Activated CD4-positive, CD25-positive, alpha-beta regulatory T cell treated with anti-CD3 and anti-CD28 coated beads, Interleukin-2, amount 50 U/mL, for 16 hours (primary cell): ENCODE measurements around the gene SIMC1.

ENCODE experiments used
- DNase-seq: peaks from one replicate; pipeline ENCODE4 v3.0.0-alpha.2; 2020; ENCODE audit warnings: low read depth, low spot score

SIMC1 gene

DNA sequence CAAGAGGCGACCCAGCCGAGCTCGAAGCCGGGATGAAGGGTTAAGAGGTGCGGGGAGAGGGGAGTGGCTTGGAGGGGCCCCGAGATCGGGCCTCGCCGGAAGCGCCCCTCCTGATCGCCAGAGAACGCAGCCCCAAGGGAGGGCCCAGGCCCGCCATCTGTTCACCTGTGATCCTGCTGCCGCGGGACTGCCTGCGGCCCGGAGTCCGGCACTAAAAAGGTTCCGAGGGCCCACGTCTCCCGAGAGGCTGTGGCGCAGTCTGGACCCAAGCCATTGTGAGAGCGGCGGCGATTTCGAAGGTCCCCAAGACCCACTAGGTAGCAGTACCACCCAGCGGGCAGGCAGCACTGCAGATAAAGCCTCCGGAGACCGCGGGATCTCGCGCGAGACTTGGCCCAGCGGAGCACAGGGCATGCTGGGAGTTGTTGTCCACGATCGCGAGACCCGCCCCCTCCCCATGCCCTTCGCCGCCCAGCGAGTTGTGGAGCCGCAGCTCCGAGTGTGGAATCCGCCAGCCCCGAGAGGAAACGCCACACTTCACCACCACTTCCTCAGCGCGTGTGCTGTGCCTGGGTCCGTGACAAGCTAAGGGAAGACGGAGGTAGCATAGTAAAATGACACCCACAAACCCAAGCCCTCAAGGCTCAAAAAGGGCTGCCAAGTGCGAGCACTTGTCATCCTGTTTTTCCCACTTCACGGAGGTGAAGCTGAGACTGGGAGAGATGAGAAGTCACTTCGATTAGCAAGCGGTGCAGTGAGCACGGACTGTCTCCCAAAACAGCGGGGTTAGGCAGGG is 123.4 kb downstream of the SIMC1 start, which contains the start of gene KIAA1191:
TSS of gene KIAA1191 (minus strand) at position 328 of the 796 bp plus-strand sequence. CDS start 2,256 bp downstream, outside the sequence.
- peak; percentile 87 for DNase-seq

DNA sequence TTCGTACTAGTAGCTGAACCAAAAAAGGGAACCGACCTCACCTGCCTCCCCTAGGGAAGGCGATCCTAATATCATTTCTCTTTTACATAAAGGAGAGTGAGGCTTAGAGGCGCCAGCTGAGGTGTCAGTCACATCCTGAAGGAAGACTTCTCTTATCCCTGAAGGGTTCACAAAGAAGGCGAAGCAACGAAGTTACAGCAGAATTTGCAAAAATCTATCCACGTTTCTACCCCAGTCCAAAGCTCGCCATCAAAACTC is 123.9 kb downstream of the SIMC1 start:
- DNase-seq: no peak

DNA sequence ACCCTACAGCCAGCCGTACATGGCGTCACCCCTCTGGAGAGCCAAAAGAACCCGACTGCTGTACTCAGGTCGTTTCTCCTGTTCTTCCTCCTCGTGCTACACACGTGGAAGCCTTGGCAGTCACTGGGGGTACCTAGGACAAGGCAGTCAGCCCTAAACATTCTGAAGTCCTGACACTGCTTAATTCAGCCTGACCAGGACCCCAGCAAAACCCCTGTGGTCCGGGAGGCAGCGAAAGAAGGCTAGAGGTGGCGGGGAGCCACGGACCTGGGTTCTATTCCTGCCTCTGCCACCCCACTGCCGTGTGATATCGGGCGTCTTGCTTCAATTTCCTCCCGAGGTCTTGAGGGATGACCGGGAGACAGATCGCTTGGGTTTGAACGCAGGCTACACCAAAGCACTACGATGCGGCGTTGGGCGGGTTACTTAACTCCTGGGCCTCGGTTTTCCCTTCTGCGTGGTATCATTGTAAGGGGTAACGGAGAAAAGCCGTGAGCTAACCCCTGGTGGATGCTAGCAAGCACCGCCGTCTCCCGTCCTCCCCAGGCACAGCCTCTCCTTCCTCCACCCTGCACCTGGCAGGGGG is 126.6 kb downstream of the SIMC1 start:
- no peak for DNase-seq

DNA sequence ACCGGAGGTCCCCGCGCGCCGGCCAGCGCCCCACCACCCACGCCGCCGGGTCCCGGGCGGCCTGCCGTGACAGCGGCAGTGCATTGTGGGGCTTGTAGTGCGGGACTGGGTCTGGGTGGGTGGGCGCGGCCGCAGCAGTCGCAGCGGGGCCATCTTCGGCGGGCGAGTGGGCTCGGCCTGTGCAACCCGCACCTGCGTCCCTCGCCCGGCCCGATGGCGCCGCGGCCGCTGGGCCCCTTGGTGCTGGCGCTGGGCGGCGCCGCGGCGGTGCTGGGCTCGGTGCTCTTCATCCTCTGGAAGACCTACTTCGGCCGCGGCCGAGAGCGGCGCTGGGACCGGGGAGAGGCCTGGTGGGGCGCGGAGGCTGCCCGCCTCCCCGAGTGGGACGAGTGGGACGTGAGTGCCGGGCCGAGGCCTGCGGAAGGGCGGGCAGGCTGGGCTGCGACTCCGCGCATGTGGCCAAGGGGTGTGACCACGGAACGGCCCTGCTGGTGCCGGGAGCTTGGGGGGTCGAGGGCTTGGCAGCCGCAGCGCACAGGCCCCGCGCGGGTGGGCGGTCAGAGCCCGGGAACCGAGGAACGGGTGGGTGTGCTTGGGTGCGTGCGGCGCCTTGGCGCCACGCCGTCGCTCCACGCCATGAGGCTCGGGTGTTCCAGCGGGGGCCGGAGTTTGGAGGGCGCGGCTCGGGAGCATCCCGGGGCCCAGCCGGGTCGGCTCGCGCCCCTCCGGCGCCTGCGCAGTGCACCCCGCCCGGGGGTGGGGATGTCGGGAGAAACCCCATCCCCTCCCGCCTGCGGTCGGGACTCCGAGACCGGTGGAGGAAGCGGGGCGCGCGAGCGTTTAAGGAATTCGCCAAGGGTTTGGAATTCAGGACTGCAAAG is 127.4 kb downstream of the SIMC1 start, which contains the start of gene ARL10:
TSS of gene ARL10 (plus strand) at position 137 of the 881 bp plus-strand sequence. CDS start at position 214, 77 bp downstream.
- peak; percentile 28 for DNase-seq

DNA sequence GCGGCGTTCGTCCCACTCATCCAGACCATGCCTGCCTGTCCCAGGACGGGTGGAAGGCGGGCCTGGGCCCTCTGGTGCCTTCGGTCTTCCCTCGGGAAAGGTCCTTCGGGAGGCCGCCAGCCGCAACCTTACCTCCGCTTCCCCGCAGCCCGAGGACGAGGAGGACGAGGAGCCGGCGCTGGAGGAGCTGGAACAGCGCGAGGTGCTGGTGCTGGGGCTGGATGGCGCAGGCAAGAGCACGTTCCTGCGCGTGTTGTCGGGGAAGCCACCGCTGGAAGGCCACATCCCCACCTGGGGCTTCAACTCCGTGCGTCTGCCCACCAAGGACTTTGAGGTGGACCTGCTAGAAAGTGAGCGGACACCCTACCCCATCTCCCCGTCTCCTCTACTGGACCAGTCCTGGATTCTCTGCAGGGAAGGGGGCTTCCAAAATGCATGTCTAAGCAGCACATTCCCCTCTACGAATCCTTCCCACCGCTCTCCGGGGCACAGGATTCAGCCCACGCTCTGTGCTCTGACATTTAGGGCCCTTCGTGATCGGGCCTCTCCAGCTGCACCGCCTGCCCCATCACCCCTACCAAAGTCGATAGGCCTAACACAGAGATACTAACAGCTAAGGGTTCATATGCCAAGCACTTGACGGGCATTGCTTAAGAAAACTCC is 128.1 kb downstream of the SIMC1 start:
- DNase-seq: no peak

DNA sequence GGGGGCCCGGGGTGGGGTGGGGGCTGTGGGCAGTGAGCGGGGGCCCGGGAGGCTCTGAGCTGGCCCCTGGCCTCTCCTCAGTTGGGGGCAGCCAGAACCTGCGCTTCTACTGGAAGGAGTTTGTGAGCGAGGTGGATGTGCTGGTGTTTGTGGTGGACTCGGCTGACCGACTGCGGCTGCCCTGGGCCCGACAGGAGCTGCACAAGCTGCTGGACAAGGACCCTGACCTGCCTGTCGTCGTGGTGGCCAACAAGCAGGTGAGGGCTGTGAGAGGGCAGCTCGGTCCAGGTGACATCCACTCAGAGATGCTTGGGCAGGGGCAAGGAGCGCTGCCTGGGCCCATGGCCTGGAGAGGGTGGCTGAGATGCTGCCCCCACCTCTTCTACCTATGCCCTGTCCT is 130.5 kb downstream of the SIMC1 start:
- DNase-seq: no peak

DNA sequence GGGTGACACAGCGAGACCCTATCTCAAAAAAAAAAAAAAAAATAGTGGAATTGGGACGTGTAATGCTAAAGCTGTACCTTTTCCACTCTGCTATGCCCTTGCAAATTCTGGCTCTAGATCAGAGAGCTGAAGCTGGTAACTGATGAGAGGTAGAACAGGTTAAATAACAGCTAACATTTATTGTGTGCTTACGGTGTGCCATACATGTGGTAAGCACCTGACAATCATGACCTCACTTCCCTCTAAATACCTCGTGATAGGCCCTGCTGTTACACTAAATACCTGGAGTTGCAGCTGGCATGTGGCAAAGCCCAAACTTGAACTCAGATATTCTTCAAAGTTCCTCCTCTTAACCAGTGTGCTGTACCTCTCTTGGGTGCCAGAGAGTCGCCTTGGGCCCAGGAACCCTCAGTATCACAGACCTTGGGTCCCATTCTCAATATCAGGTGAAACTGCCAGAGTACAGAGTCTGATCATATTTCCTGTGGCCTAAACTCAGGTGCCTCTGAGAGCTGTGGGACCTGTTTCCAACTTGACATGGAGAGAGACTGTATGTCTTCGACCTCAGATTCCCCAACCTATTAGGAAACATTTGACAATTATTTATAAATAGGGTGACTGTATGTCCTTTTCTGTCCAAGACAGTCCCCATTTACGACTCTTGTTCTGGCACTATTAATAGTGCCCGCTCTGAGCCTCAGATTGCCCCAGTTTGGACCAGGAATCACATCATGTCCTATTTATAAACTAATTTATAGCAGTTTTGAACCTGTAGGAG is 131.9 kb downstream of the SIMC1 start:
- no peak for DNase-seq

DNA sequence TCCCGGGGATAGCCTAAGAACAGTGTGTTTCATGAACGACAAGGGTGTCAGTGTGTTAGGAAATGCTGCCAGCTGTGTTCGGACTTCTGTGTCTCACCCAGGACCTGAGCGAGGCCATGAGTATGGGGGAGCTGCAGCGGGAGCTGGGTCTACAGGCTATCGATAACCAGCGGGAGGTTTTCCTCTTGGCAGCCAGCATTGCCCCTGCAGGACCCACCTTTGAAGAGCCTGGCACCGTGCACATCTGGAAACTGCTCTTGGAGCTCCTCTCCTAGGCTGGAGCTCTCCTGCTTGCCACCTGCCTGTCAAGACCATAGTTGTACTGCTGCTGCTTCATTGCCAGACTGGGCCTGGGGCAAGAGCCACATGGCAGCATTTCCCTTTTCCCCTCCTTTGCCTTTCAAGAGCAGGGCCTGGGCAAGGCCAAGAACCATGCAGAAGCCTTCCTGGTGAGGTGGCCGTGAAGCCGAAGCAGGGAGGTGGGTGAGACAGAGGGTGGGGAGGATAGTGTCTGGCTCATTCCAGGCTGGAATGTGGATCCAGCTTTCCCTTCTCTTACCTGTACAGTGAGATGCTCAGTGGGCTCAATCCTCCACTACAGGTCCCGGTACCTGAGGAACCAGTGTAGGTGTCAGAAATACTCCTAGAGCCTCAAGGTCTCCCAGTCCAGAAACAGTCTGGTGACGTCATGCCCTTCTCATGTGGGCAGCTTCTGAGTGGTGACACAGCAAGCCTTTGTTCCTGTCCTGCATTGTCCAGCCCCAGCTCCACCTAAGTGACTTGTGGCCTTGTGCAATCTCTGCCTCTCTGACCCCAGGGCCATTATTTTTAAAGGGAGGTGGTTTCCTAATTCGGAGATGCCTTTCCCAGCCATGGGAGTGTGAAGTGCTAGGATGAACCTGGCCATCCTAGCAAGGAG is 133.7 kb downstream of the SIMC1 start:
- DNase-seq: no peak

DNA sequence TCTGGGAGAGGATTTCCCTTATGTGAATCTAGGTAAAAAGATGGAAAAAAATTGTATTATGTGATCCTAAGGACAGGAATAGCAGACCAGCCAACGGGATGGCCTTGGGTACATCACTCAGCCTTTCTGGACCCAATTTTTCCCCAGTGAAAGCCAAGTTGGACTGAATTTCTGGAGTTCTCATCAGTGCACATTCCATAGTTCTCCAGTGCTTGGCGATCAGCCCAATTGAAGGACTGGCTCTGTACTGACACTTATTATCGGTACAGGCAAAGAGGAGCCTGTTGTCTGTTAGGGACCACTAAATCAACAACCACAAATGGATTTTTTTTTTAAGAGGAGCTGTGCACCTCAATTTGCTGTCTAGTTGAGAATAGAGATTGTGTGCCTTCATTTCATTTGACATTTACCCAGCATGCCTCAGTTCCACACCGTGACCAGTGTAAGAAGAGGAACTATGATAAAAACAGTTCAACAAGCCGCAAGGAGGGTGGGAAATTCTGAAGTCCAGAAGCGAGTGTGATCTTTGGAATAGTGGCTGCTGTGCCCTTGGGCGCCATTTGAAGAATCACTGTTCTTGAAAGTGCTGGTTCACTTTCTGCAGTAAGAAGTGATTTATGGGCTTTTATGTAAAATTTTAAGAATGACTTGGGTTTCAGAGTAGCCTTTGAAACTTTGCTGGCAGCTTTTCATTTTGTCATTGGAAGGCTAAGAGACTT is 135.0 kb downstream of the SIMC1 start:
- DNase-seq: no peak

DNA sequence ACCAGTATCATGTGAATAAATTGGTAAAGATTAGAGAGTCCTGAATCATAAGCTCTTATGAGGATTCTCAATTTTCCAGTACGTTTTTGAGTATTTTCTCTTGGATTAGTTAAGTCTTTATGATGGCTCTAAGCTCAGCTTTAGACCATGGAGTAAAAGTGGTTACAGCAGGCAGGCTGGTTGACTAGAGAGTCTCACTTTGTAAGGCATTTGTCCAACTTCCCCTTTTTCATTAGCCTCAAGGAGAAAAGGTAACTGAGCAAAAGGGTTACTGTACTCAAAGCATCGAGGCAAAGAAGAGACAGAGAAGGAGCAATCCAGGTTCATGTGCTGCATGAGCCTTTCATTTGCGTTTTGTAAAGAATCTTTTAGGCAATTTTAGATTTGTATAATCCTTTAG is 141.7 kb downstream of the SIMC1 start:
- DNase-seq: no peak

DNA sequence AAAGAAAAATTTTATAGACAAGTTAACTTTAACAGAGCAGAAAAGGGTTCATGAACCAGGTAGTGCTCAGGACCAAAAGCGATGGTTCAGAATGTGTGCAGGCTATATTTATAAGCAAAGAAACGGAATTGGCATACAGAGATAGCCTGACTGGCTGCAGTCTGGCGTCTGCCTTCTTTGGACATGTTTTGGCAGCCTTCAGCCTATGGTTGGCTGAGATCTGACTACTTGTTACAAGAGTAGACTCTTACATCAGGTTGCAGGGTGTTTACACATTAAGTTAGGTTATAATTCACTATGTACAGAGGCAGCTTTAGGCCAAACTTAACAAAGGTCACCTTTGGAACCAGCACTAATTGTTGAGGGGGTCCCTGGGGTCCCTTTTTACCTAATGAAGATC is 143.2 kb downstream of the SIMC1 start:
- no peak for DNase-seq

DNA sequence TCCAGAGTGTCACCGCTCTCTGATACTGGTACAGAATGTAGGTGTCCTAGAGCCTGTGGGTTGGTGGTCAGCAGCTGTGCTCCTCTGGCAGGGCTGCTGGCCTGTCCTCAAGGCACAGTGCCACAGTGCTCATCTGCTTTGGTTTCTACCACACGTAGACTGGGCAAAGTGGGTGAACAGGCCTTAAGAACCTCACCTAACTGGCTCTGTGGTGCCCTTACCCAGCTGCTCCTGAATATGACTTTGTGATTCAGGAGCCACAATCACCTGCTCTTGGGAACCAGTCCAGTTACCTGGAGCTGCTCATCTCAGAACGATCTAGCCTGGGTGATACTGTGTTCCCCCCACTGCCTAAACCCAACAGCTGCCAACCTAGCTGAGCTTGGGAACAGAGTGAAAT is 143.8 kb downstream of the SIMC1 start:
- DNase-seq: no peak

DNA sequence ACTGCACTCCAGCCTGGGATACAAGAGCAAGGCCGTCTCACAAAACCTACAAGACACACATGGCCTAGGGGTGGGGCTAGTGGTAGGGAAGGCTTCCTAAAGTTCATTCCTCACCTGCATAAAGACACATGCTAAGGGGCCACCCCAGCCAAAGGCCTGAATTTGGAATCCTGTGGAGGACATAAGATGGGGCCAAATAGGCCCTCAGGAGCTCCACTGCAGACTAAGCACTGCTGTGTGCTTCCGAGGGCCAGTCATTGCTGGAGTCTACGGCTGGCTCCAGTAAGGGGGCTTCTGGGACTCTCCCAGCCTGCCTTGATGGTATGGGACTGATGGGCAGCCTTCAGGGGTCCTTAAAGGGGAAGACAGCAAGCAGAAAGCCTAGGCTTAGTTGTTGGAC is 144.5 kb downstream of the SIMC1 start:
- no peak for DNase-seq

DNA sequence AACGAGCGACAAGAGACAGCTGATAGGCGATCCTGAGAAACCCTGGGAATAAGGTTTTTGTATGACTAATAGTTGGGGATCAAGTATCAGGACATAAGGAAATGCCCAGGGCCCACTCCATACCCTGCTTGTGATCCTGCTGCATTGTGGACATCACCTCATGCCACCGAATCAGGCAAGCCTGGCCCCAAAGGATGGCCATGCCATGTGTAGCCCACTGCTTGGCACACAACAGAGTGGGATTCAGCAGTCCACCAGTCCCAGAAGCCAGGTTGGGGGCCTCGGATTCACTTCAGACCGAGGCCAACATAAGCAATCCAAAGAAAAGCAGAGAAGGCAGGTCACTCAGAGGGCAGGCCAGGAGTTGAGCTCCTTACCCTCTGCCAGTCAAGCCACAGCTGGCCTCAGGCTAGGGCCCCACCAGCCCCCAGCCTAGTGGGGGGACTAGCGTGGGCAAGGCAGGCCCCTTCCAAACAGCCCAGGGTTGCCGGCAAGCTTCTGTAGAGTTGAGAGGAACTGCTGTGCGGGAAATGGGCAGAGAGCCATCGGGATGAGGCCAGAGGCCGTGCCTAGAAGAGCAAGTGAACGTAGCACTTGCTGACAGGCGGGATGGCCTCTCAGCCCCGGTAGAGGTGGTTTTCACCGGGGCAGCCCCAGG is 145.2 kb downstream of the SIMC1 start:
- DNase-seq: no peak

DNA sequence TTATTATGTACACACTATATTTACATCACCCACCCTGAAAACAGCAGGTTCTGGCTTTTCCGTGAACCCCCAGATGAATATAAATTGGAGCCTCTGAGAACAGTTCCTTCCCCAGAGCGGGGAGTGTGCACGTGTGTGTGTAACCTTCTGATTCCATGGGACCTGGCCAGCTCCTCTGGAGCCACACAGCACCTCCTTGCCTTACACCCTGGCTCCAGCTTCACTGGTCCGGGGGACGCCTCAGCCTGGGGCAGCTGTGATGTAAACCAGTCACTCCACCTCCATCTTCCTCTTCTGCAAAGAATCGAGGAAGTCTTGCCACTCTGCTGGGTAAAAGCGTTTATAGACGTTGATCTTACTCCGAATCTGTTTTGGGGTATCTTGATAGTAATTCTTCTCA is 145.7 kb downstream of the SIMC1 start:
- DNase-seq: no peak

DNA sequence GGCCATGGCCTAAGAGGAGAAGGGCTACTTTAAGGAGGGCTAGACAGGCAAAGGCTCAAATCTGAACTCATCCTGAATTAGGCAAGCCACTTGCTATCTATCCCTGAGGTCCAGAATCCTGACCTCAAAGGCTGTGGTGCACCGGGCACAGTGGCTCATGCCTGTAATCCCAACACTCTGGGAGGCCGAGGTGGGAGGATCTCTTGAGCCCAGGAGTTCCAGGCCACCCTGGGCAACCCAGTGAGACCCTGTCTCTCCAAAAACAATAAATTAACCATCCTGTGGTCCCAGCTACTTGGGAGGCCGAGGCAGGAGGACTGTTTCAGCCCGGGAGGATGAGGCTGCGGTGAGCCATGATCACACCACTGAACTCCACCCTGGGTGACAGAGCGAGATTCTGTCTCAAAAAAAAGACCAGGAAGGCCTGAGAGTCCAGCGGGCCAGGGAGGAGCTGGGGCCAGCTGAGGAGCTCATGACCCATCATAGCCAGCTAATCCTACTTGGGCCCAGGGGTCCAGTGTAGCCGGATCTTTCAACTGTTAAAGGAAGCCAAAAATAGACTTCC is 146.2 kb downstream of the SIMC1 start:
- DNase-seq: no peak

DNA sequence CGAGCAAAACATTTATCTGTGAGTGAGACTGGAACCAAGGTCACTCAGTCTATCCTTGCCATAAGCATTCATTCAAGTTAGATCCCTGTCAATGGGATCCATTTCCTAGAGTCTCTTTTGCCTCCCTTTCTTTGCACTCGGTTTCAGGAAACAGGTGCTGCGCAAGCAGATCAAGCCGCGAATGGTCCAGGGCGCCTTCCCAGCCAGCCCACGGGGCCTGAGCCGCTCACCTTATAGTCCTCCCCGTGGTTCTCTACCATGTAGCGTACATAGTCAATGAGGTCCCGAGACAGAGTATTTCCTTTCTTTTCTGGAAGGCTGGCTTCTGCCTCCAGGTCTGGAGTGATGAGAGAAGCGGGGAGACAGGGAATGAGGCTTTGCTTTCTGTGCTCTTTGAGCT is 146.8 kb downstream of the SIMC1 start:
- no peak for DNase-seq

DNA sequence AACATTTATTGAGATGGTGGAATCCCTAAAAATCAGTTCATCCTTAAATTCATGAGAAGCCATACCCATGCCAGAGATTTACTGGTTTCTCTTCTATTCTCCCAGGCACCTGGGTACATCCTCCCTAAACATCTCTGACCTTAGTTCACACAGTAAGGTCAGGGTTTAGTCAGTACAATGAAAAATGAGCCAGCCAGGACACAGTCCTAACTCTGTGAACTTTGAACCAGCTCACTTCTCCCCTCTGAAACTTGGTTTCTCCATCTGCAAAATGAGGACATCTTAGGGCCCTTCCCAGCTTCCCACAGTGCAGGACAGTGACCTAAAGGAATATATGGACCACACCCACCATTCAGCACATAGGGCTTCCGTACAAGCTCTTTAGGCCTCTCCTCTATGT is 148.3 kb downstream of the SIMC1 start:
- no peak for DNase-seq
